HFFc6 (cell line): ENCODE results near the gene STK32C. TPM values are rescaled to one million over a fixed set of nuclear protein-coding genes. Genes with fewer than 3 reads are reported as not detected.

Experiments
- DNase-seq: peaks from one replicate; pipeline ENCODE4 v3.0.0-alpha.2; 2018
- H3K27ac Mint-ChIP-seq: 2 replicates; pipeline ENCODE4 v1.8.0; 2020; ENCODE audit warnings: mild to moderate bottlenecking, mixed read lengths
- H3K27me3 Mint-ChIP-seq: 2 replicates; pipeline ENCODE4 v1.8.0; 2021; ENCODE audit warnings: mild to moderate bottlenecking, moderate library complexity, mixed read lengths; ENCODE audit not compliant: insufficient read depth
- H3K36me3 Mint-ChIP-seq: 2 replicates; pipeline ENCODE4 v1.8.0; 2021; ENCODE audit warnings: low read depth, mixed read lengths
- H3K4me1 Mint-ChIP-seq: 2 replicates; pipeline ENCODE4 v1.8.0; 2020; ENCODE audit warnings: low read depth, mixed read lengths
- H3K4me3 Mint-ChIP-seq: 2 replicates; pipeline ENCODE4 v1.8.0; 2020; ENCODE audit warnings: mild to moderate bottlenecking, moderate library complexity, mixed read lengths
- H3K9me3 Mint-ChIP-seq: 2 replicates; pipeline ENCODE4 v1.8.0; 2020; ENCODE audit warnings: mild to moderate bottlenecking, mixed read lengths
- total RNA-seq, 6 experiments: library from RNA; stranded (reverse); fragmentation: NEBNext Ultra II Directional; extraction: Animal tissue kit (Norgen Biotek cat#: 25700); gene quantifications; 2 replicates in 1 of 6; 3 replicates in 5 of 6; pipeline ENCODE4 v1.2.3, GENCODE V29; 2021
- TF ChIP-seq, protein P1 (sequence below): fragments of 200-600 bp; sonication (generic); IDR thresholded peaks from 2 replicates; pipeline ENCODE4 v1.5.0; 2021; ENCODE audit warnings: antibody characterized with exemption, mild to moderate bottlenecking

The STK32C gene
- total RNA-seq, 6 experiments from 2014 or later: 5.5 to 8.3 (median 7.2) TPM

DNA sequence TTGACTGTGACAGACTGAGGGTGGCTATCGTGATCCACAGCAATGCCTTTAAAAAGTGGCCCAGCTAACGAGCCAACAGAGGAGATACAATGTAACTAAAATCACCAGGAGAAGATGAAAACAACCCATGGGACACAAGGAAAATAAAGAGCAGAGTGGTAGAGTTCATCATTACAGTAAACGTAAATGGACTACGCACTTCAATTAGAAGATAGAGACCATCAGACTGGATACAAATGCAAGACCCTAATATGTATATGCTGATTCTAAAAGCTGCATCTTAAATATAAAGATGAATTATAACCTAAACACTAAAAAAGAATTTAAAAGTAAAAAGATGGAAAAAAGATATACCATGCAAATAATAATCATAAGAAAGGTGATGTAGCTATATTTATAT is 6.6 kb upstream of the STK32C start:
- Mint-ChIP-seq H3K27ac (no peak overlapping the region), H3K9me3 (peaks cover 4% of the 10 kb centered on the region; the same call in 1 of the 2 replicates), H3K4me3 (no peak overlapping the region), H3K4me1 (peaks cover 17% of the 10 kb centered on the region), H3K27me3 (peaks cover 5% of the 10 kb centered on the region), H3K36me3 (peaks cover 10% of the 10 kb centered on the region)
- DNase-seq: no peak
- TF ChIP-seq, protein P1, sequence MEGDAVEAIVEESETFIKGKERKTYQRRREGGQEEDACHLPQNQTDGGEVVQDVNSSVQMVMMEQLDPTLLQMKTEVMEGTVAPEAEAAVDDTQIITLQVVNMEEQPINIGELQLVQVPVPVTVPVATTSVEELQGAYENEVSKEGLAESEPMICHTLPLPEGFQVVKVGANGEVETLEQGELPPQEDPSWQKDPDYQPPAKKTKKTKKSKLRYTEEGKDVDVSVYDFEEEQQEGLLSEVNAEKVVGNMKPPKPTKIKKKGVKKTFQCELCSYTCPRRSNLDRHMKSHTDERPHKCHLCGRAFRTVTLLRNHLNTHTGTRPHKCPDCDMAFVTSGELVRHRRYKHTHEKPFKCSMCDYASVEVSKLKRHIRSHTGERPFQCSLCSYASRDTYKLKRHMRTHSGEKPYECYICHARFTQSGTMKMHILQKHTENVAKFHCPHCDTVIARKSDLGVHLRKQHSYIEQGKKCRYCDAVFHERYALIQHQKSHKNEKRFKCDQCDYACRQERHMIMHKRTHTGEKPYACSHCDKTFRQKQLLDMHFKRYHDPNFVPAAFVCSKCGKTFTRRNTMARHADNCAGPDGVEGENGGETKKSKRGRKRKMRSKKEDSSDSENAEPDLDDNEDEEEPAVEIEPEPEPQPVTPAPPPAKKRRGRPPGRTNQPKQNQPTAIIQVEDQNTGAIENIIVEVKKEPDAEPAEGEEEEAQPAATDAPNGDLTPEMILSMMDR: no peak

DNA sequence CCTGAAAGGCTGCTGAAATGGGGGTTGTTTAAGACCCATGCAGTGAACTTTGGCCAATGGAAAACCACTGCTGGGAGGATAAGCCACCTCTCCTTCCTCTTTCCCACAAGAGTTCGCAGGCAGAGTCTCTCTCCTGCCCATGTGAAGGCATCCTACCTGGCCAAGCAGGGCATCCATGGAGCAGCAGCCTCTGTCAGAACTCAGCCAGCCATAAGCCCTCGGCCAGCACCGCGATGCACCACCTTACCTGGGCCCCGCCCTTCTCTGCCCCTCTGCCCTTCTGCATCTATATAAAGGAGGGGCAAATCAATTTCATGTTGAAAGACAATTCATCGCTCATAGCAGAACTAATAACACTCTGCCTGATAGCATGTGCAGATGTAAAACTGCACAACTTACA is 6.1 kb upstream of the STK32C start:
- Mint-ChIP-seq H3K9me3 (peaks cover 4% of the 10 kb centered on the region; the same call in 1 of the 2 replicates), H3K4me3 (no peak overlapping the region), H3K27ac (no peak overlapping the region), H3K4me1 (peaks cover 12% of the 10 kb centered on the region), H3K36me3 (peaks cover 10% of the 10 kb centered on the region), H3K27me3 (peaks cover 5% of the 10 kb centered on the region)
- TF ChIP-seq, protein P1: no peak
- no peak for DNase-seq

DNA sequence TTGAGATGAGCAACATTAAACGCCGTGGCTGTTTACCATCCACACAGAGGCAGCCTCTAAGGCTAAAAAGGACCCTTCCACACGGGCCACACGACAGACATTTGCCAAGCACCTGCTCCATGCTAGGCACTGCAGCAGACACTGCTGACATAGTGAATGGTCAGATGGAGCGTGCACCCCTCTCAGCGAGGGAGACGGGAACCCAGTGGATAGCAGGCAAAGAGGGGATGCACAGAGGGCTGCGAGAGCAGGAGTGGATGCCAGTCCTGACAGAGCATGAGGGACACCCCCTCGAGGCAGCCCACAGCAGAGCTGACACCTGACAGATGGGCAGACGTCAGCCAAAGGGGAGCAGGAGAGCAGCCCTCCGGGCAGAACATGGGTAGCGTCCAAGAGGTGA is 5.6 kb upstream of the STK32C start:
- H3K4me3 Mint-ChIP-seq: no peak overlapping the region
- H3K4me1 Mint-ChIP-seq: peaks cover 7% of the 10 kb centered on the region
- no peak overlapping the region for H3K27ac Mint-ChIP-seq
- TF ChIP-seq, protein P1: no peak
- peaks cover 10% of the 10 kb centered on the region for H3K36me3 Mint-ChIP-seq
- peaks cover 4% of the 10 kb centered on the region; the same call in 1 of the 2 replicates for H3K9me3 Mint-ChIP-seq
- no peak for DNase-seq
- H3K27me3 Mint-ChIP-seq: peaks cover 5% of the 10 kb centered on the region

DNA sequence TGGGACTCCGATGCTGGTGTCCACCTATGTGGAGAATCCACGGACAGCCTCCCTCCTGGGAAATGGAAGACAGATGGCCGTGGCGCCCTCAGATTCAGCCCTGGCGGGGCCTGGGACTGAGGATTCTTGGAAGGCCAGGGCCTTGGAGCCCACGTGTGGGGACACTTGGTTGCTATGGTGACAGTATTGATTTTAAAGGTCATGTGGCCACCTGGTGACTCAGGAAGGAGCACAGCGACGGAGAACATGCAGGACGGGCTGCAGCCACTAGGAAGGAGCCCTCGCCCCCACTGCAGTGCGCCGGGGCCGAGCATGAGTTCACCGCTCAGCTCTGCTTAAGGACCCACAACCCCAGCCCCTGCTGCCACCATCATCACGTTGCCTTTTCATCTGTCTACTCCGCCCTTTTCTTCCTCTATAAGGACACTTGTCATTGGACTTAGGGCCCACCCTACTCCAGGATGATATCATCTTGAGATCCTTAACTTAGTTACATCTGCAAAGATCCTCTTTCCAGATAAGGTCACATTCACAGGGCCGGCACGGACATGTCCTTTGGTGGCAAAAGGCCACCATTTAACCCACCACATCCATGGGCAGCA is 3.7 kb upstream of the STK32C start:
- peaks cover 5% of the 10 kb centered on the region for H3K27me3 Mint-ChIP-seq
- no peak overlapping the region for H3K4me3 Mint-ChIP-seq
- H3K4me1 Mint-ChIP-seq: no peaks in the 10 kb centered on the region

DNA sequence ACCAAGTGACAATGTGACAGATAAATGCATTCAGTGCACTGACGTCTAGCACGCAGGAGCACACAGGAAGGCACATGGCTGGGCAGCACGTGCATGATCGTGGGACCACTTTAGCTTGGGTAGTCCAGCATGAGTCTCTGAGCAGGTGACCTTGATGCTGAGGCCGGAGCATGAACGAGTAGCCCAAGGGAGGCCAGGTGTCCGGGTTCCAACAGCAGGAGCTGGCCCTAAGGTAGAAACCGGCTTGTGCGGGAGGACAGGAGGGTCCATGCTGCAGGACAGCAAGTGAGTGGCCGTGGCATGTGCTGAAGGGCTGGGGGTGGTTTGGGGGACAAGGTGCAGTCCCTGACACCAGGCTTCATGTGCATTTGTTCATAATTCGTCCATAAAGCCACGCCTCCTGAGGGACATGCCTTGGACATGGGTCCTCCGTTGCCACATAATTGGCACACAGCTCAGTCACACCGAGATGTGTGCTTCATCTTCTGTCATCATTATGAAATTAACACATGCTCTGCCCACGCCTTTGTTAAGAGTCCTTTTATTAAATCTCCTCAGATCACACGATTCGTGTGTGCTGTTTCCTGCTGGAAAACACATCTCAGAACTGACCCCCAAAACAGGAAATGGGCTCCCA is 3.1 kb upstream of the STK32C start:
- no peak for DNase-seq
- H3K27me3 Mint-ChIP-seq: peaks cover 5% of the 10 kb centered on the region
- H3K4me3 Mint-ChIP-seq: no peak overlapping the region
- no peaks in the 10 kb centered on the region for H3K4me1 Mint-ChIP-seq
- no peak overlapping the region for H3K27ac Mint-ChIP-seq
- H3K36me3 Mint-ChIP-seq: peaks cover 10% of the 10 kb centered on the region
- peaks cover 4% of the 10 kb centered on the region; the same call in 1 of the 2 replicates for H3K9me3 Mint-ChIP-seq
- TF ChIP-seq, protein P1: no peak

More for the DNA sequence above, 3.7 kb upstream of the STK32C start:
- Mint-ChIP-seq H3K9me3 (peaks cover 4% of the 10 kb centered on the region; the same call in 1 of the 2 replicates), H3K27ac (no peak overlapping the region), H3K36me3 (peaks cover 10% of the 10 kb centered on the region)
- DNase-seq: no peak
- TF ChIP-seq, protein P1: no peak
